Thyroid gland (tissue), 4 donors: Measurements from ENCODE around the gene GNL1. TPM values are rescaled to one million over a fixed set of nuclear protein-coding genes. Genes with fewer than 3 reads are reported as not detected.

Experiments
- DNase-seq, 2 donors: peaks; one replicate each; pipeline ENCODE4 v3.0.0-alpha.2; 2019
- H3K27ac ChIP-seq, 3 donors: fragments of 200-600 bp; sonication (generic); 1 replicate in 2 of 3; 2 replicates in 1 of 3; pipeline ENCODE4 v1.5.1; 2016 to 2019; ENCODE audit warnings: mild to moderate bottlenecking in 1 of 3, moderate library complexity in 1 of 3
- H3K27me3 ChIP-seq: fragments of 200-600 bp; sonication (generic); one replicate; pipeline ENCODE4 v1.5.1; 2019
- H3K36me3 ChIP-seq, 2 donors: fragments of 200-600 bp; sonication (generic); one replicate each; pipeline ENCODE4 v1.5.1; 2016 to 2019
- H3K4me1 ChIP-seq, 2 donors: fragments of 200-600 bp; sonication (generic); one replicate each; pipeline ENCODE4 v1.5.1; 2017 to 2019
- H3K4me3 ChIP-seq, 3 donors: fragments of 200-600 bp; sonication (generic); replicated peaks in 1 of 3; 1 replicate in 2 of 3; 2 replicates in 1 of 3; pipeline ENCODE4 v1.5.1; 2016; ENCODE audit warnings: mild to moderate bottlenecking in 1 of 3
- H3K9me3 ChIP-seq: fragments of 200-600 bp; sonication (generic); one replicate; pipeline ENCODE4 v1.5.1; 2017
- CTCF ChIP-seq, 6 experiments: fragments of 200-600 bp in 3 of 6; fragments of 450-650 bp in 3 of 6; sonication (generic) in 3 of 6; IDR thresholded peaks; one replicate each; pipeline ENCODE4 v1.5.1; 2016 to 2019; ENCODE audit warnings: antibody characterized with exemption in 6 of 6, mild to moderate bottlenecking in 2 of 6, inconsistent platforms in 1 of 6, moderate library complexity in 1 of 6
- POLR2A ChIP-seq, 2 donors: fragments of 450-650 bp; IDR thresholded peaks; one replicate each; pipeline ENCODE4 v1.6.1; 2017; ENCODE audit warnings: antibody characterized with exemption in 2 of 2, mild to moderate bottlenecking in 2 of 2, moderate library complexity in 1 of 2
- WGBS, 2 donors: methylation state at CpG; one replicate each; pipeline ENCODE4 v1.1.5; 2017; 5-methylcytosine and 5-hydroxymethylcytosine counted together
- intact Hi-C: fragments of 100-400 bp; cut with DNase I; formaldehyde crosslinking; loops from one replicate; pipeline ENCODE4 v1.15.1; 2023
- total RNA-seq, 4 donors: library from RNA; depleted of rRNA; stranded (reverse); fragments of >200 nt; gene quantifications; one replicate each; pipeline ENCODE4 v1.2.3, GENCODE V29; 2016

The GNL1 gene
- total RNA-seq, 4 donors from 2014 or later = 33.9 to 77.7 (median 37.7) TPM

- Histone ChIP-seq H3K9me3 (no peaks in the 10 kb centered on the region), H3K36me3 (peaks cover 29 to 50% of the 10 kb centered on the region in 2 donors), H3K4me3 (no peak overlapping the region), H3K4me1 (peaks cover 6 to 7% of the 10 kb centered on the region in 2 donors), H3K27me3 (no peaks in the 10 kb centered on the region), H3K27ac (peak overlapping the region in 1 of 3 donors; percentile 73)
- no peak for TF ChIP-seq CTCF (IDR thresholded peaks at IDR 0.05)
- TF ChIP-seq POLR2A (IDR thresholded peaks at IDR 0.05) = no peak
- WGBS, 2 donors = 93 to 96% methylated on average over 1 of the region's 1 CpG
- no peak for DNase-seq
- intact Hi-C loops = no loop called here
Observed at GRCh38 chr6:30592287-30592686, 36.0 kb upstream of the GNL1 start.

- Histone ChIP-seq H3K4me1 (peaks cover 6 to 7% of the 10 kb centered on the region in 2 donors), H3K9me3 (no peaks in the 10 kb centered on the region), H3K27me3 (no peaks in the 10 kb centered on the region), H3K4me3 (no peak overlapping the region), H3K27ac (peak overlapping the region; percentile 36 to 73 (median 42)), H3K36me3 (peaks cover 41 to 63% of the 10 kb centered on the region in 2 donors)
- WGBS, 2 donors = 10 to 32% methylated on average over 1 of the region's 1 CpG
- no peak for TF ChIP-seq CTCF (IDR thresholded peaks at IDR 0.05)
- no peak for TF ChIP-seq POLR2A (IDR thresholded peaks at IDR 0.05)
- peak; percentile 54 to 68 for DNase-seq
- intact Hi-C loops = no loop called here
Observed at GRCh38 chr6:30591008-30591407, 34.7 kb upstream of the GNL1 start.

- H3K4me3 ChIP-seq = no peak overlapping the region
- no peaks in the 10 kb centered on the region for H3K27me3 ChIP-seq
- TF ChIP-seq POLR2A (IDR thresholded peaks at IDR 0.05) (no peak), CTCF (IDR thresholded peaks at IDR 0.05) (no peak)
- 73 to 81% methylated on average over 7 to 8 of the region's 8 CpGs for WGBS, 2 donors
- peaks cover 6 to 7% of the 10 kb centered on the region in 2 donors for H3K4me1 ChIP-seq
- H3K9me3 ChIP-seq = no peaks in the 10 kb centered on the region
- intact Hi-C loops = no loop called here
- H3K27ac ChIP-seq = peak overlapping the region; percentile 36 to 73 (median 42)
- peaks cover 46 to 68% of the 10 kb centered on the region in 2 donors for H3K36me3 ChIP-seq
- DNase-seq = no peak
Observed at GRCh38 chr6:30590509-30590908, 34.2 kb upstream of the GNL1 start.

- WGBS, 2 donors = 92 to 94% methylated on average over 10 to 15 of the region's 15 CpGs
- no peak overlapping the region for H3K4me3 ChIP-seq
- no peaks in the 10 kb centered on the region for H3K9me3 ChIP-seq
- peaks cover 6 to 7% of the 10 kb centered on the region in 2 donors for H3K4me1 ChIP-seq
- H3K27me3 ChIP-seq = no peaks in the 10 kb centered on the region
- DNase-seq = no peak
- TF ChIP-seq CTCF (IDR thresholded peaks at IDR 0.05) (no peak), POLR2A (IDR thresholded peaks at IDR 0.05) (no peak)
- H3K36me3 ChIP-seq = peaks cover 53 to 74% of the 10 kb centered on the region in 2 donors
- peak overlapping the region in 1 of 3 donors; percentile 42 for H3K27ac ChIP-seq
- intact Hi-C loops = no loop called here
Observed at GRCh38 chr6:30589754-30590358, 33.6 kb upstream of the GNL1 start.

- Histone ChIP-seq H3K4me1 (no peaks in the 10 kb centered on the region), H3K27ac (no peak overlapping the region), H3K4me3 (no peak overlapping the region), H3K9me3 (no peaks in the 10 kb centered on the region), H3K36me3 (peaks cover 84 to 95% of the 10 kb centered on the region in 2 donors), H3K27me3 (no peaks in the 10 kb centered on the region)
- intact Hi-C loops = no loop called here
- TF ChIP-seq POLR2A (IDR thresholded peaks at IDR 0.05) (no peak), CTCF (IDR thresholded peaks at IDR 0.05) (no peak)
- no peak for DNase-seq
- WGBS, 2 donors = 93 to 94% methylated on average over 5 of the region's 5 CpGs
Observed at GRCh38 chr6:30583921-30584320, 27.6 kb upstream of the GNL1 start.
